IMR-90 (cell line): ENCODE data around the gene ACADL. TPM values are rescaled to one million over a fixed set of nuclear protein-coding genes. Genes with fewer than 3 reads are reported as not detected.

ENCODE experiments used
- ATAC-seq: fragments of 200-7000 bp; cut with Tn5 transposase; 2 replicates; pipeline ENCODE4 v1.9.1; 2020; ENCODE audit warnings: low read depth, mild to moderate bottlenecking, moderate library complexity
- BruUV-seq: library from RNA; stranded (reverse); fragments of 400-500 nt; replicated peaks from 2 replicates; lab custom pipeline; 2021; lab: Mats Ljungman, UMichigan
- CTCF ChIA-PET: fragments of 300-600 bp; formaldehyde crosslinking; extraction: SDS; loops from one replicate; lab custom pipeline; 2021; ENCODE audit warnings: antibody characterized with exemption; lab: Yijun Ruan, JAX
- POLR2A ChIA-PET: fragments of 300-600 bp; sonication (Branson Sonifier 250); formaldehyde crosslinking; loops from one replicate; lab custom pipeline; 2022; ENCODE audit warnings: antibody characterized with exemption; ENCODE audit not compliant: unreplicated experiment; lab: Charles Lee
- DNase-seq: peaks from one replicate; pipeline ENCODE4 v3.0.0; 2013
- H2AFZ ChIP-seq: replicated peaks from 2 replicates; pipeline ENCODE3; 2013; ENCODE audit warnings: low read length, mild to moderate bottlenecking; ENCODE audit not compliant: poor library complexity
- H2AK5ac ChIP-seq: 2 replicates; pipeline ENCODE4 v1.6.1; 2013; ENCODE audit warnings: low read depth, low read length, inconsistent platforms
- H2AK9ac ChIP-seq: replicated peaks from 2 replicates; pipeline ENCODE3; 2013; ENCODE audit warnings: mild to moderate bottlenecking, low read depth, low read length, moderate library complexity; ENCODE audit not compliant: poor library complexity
- H2BK120ac ChIP-seq: 2 replicates; pipeline ENCODE4 v1.6.1; 2013; ENCODE audit warnings: low read depth, low read length, inconsistent platforms
- H2BK15ac ChIP-seq: 3 replicates; pipeline ENCODE4 v1.6.1; 2013; ENCODE audit warnings: low read depth, low read length, inconsistent platforms
- H2BK20ac ChIP-seq: 2 replicates; pipeline ENCODE4 v1.6.1; 2013; ENCODE audit warnings: low read depth, mild to moderate bottlenecking, inconsistent platforms, low read length, moderate library complexity
- H2BK5ac ChIP-seq: 2 replicates; pipeline ENCODE4 v1.6.1; 2013; ENCODE audit warnings: mild to moderate bottlenecking, low read depth, low read length, inconsistent platforms; ENCODE audit not compliant: poor library complexity, severe bottlenecking
- H3K14ac ChIP-seq: replicated peaks from 2 replicates; pipeline ENCODE4 v1.6.1; 2013; ENCODE audit warnings: low read depth, low read length, inconsistent platforms
- H3K18ac ChIP-seq: 2 replicates; pipeline ENCODE4 v1.6.1; 2013; ENCODE audit warnings: low read depth, low read length, control low read depth
- H3K23ac ChIP-seq: 2 replicates; pipeline ENCODE4 v1.6.1; 2013; ENCODE audit warnings: low read depth, low read length, inconsistent platforms
- H3K27ac ChIP-seq: 2 replicates; pipeline ENCODE4 v1.5.1; 2013; ENCODE audit warnings: mild to moderate bottlenecking, control low read depth, low read length; ENCODE audit not compliant: insufficient read depth
- H3K27me3 ChIP-seq: 2 replicates; pipeline ENCODE4 v1.6.1; 2013; ENCODE audit warnings: low read length; ENCODE audit not compliant: control insufficient read depth, insufficient read depth
- H3K36me3 ChIP-seq: 2 replicates; pipeline ENCODE4 v1.6.1; 2013; ENCODE audit warnings: low read length, mixed read lengths; ENCODE audit not compliant: control insufficient read depth, insufficient read depth
- H3K4ac ChIP-seq: 2 replicates; pipeline ENCODE4 v1.6.1; 2013; ENCODE audit warnings: low read depth, low read length, inconsistent platforms
- H3K4me1 ChIP-seq: 2 replicates; pipeline ENCODE4 v1.6.1; 2013; ENCODE audit warnings: low read length, mixed read lengths; ENCODE audit not compliant: control insufficient read depth, insufficient read depth
- H3K4me2 ChIP-seq: 2 replicates; pipeline ENCODE4 v1.6.1; 2013; ENCODE audit warnings: low read depth, mild to moderate bottlenecking, control low read depth, low read length, moderate library complexity
- H3K4me3 ChIP-seq: 2 replicates; pipeline ENCODE4 v1.5.1; 2013; ENCODE audit warnings: low read depth, mild to moderate bottlenecking, control low read depth, low read length, moderate library complexity; ENCODE audit not compliant: insufficient read depth
- H3K56ac ChIP-seq: 2 replicates; pipeline ENCODE4 v1.6.1; 2013; ENCODE audit warnings: low read length, inconsistent platforms; ENCODE audit not compliant: insufficient read depth; ENCODE audit errors: extremely low read depth
- H3K79me1 ChIP-seq, 2 experiments: 2 replicates each; pipeline ENCODE4 v1.6.1; 2013; ENCODE audit warnings: low read length in 2 of 2, inconsistent platforms in 1 of 2, low read depth in 1 of 2
- H3K9ac ChIP-seq: 2 replicates; pipeline ENCODE4 v1.6.1; 2013; ENCODE audit warnings: low read depth, low read length, control low read depth
- H3K9me1 ChIP-seq: 2 replicates; pipeline ENCODE4 v1.6.1; 2013; ENCODE audit warnings: low read length, inconsistent platforms; ENCODE audit not compliant: insufficient read depth
- H3K9me3 ChIP-seq: 2 replicates; pipeline ENCODE4 v1.6.1; 2013; ENCODE audit warnings: low read length; ENCODE audit not compliant: control insufficient read depth, insufficient read depth
- H4K20me1 ChIP-seq: 2 replicates; pipeline ENCODE4 v1.6.1; 2013; ENCODE audit warnings: low read length, inconsistent platforms; ENCODE audit not compliant: insufficient read depth
- H4K5ac ChIP-seq: 2 replicates; pipeline ENCODE4 v1.6.1; 2013; ENCODE audit warnings: mild to moderate bottlenecking, low read depth, low read length, control low read depth
- H4K8ac ChIP-seq, 2 experiments: 2 replicates each; pipeline ENCODE4 v1.6.1; 2013; ENCODE audit warnings: low read depth in 2 of 2, low read length in 2 of 2, control low read depth in 1 of 2, inconsistent platforms in 1 of 2
- H4K91ac ChIP-seq: 2 replicates; pipeline ENCODE4 v1.6.1; 2013; ENCODE audit warnings: low read depth, low read length, inconsistent platforms; ENCODE audit not compliant: insufficient read depth
- BHLHE40 ChIP-seq: fragments of 150-350 bp; IDR thresholded peaks from 2 replicates; pipeline ENCODE4 v1.6.1; 2016; ENCODE audit warnings: mild to moderate bottlenecking, low read depth, low read length
- CHD1 ChIP-seq: IDR thresholded peaks from 2 replicates; pipeline ENCODE4 v1.6.1; 2012; ENCODE audit warnings: low read depth, low read length, improper control_type of control experiment
- FOS ChIP-seq: fragments of 150-350 bp; IDR thresholded peaks from 2 replicates; pipeline ENCODE4 v1.6.1; 2016; ENCODE audit warnings: low read depth, low read length
- MAFK ChIP-seq: IDR thresholded peaks from 2 replicates; pipeline ENCODE4 v1.6.1; 2012; ENCODE audit warnings: low read depth, low read length, improper control_type of control experiment
- MAZ ChIP-seq: IDR thresholded peaks from 2 replicates; pipeline ENCODE4 v1.6.1; 2012; ENCODE audit warnings: low read depth, mild to moderate bottlenecking, low read length, improper control_type of control experiment, moderate library complexity, borderline replicate concordance
- MXI1 ChIP-seq: IDR thresholded peaks from 2 replicates; pipeline ENCODE4 v1.6.1; 2012; ENCODE audit warnings: low read depth, mild to moderate bottlenecking, low read length, moderate library complexity, borderline replicate concordance
- NFE2L2 ChIP-seq: fragments of 150-350 bp; IDR thresholded peaks from 2 replicates; pipeline ENCODE4 v1.6.1; 2016; ENCODE audit warnings: low read depth, mild to moderate bottlenecking, low read length
- RAD21 ChIP-seq: IDR thresholded peaks from 2 replicates; pipeline ENCODE4 v1.6.1; 2012; ENCODE audit warnings: low read length, improper control_type of control experiment
- RCOR1 ChIP-seq: IDR thresholded peaks from 2 replicates; pipeline ENCODE4 v1.6.1; 2012; ENCODE audit warnings: mild to moderate bottlenecking, low read length, improper control_type of control experiment; ENCODE audit not compliant: insufficient replicate concordance
- RFX5 ChIP-seq: IDR thresholded peaks from 2 replicates; pipeline ENCODE4 v1.8.0; 2012; ENCODE audit warnings: low read depth, mild to moderate bottlenecking, low read length, moderate library complexity
- WGBS, 2 experiments: methylation state at CpG; one replicate each; pipeline versions ENCODE4 v1.1.5 to v1.1.7; 2013; ENCODE audit warnings: missing lambda C conversion rate in 2 of 2; ENCODE audit not compliant: insufficient read length in 1 of 2; ENCODE audit errors: extremely low coverage in 2 of 2; 5-methylcytosine and 5-hydroxymethylcytosine counted together
- dilution Hi-C: fragments of 300-500 bp; cut with HindIII; formaldehyde crosslinking; loops from one replicate; pipeline ENCODE4 v1.14.3; 2018; ENCODE audit warnings: low sequenced_read_pairs; ENCODE audit not compliant: unreplicated experiment
- in situ Hi-C: fragments of 300-500 bp; cut with MboI; formaldehyde crosslinking; loops from 3 replicates; pipeline ENCODE4 v1.14.3; 2019; ENCODE audit warnings: low sequenced_read_pairs, inconsistent platforms, mixed read lengths
- intact Hi-C: fragments of 100-400 bp; cut with micrococcal nuclease; formaldehyde crosslinking; loops from 2 replicates; pipeline ENCODE4 v1.10.0; 2022
- polyA plus RNA-seq, 3 experiments: library from polyadenylated mRNA; depleted of rRNA; stranded (reverse); fragments of >200 nt; gene quantifications; 2 replicates each; pipeline ENCODE4 v1.2.3, GENCODE V29; 2012; ENCODE audit warnings: low replicate concordance in 1 of 3
- total RNA-seq: library from RNA; depleted of rRNA; stranded (reverse); fragments of >200 nt; gene quantifications from 2 replicates; pipeline ENCODE4 v1.2.3, GENCODE V29; 2012
- TF ChIP-seq, protein P1 (sequence below): conservative IDR thresholded peaks from 2 replicates; pipeline ENCODE4 v1.5.1; 2012; ENCODE audit warnings: mild to moderate bottlenecking, low read depth, low read length, improper control_type of control experiment
- TF ChIP-seq, protein P2 (sequence below): fragments of 150-350 bp; IDR thresholded peaks from 2 replicates; pipeline ENCODE4 v1.6.1; 2016; ENCODE audit warnings: low read depth, mild to moderate bottlenecking, low read length, moderate library complexity, borderline replicate concordance
- TF ChIP-seq, protein P3 (sequence below): fragments of 150-350 bp; IDR thresholded peaks from 2 replicates; pipeline ENCODE4 v1.6.1; 2017; ENCODE audit warnings: mild to moderate bottlenecking, antibody characterized with exemption, low read length, low read depth

ACADL gene
- total and polyA plus RNA-seq, 2 of the 4 experiments (the other 2 are of a cell fraction): not detected

DNA sequence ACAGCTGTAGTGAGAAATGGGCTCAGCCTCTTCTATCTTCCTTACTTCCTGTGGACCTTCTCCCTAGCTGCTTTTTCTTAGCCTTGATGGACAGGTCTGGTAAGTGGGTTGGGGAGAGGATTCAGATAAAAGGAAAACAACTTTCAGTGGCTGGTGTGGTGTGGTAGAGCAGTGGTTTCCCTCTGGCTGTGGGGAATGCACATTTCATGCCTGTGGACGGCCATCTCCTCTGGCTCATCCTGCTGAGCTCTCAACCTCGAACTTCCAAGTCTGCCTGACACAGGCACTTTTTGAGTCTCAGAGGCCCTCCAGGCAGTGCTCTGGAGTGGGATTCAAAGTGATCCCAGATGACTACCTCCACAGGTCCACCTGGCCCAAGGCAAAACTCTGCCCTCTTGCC is 38.6 kb upstream of the ACADL start:
- ATAC-seq (no peak), DNase-seq (no peak)
- H2AK9ac ChIP-seq: no peak overlapping the region
- ChIA-PET POLR2A (no interaction called here), CTCF (no interaction called here)
- in situ Hi-C loops (no loop called here), dilution Hi-C loops (no loop called here), intact Hi-C loops (no loop called here)
- no peaks in the 10 kb centered on the region for H3K4me1 ChIP-seq
- BruUV-seq: no TSS peak
- H2BK5ac ChIP-seq: no peak overlapping the region
- no peak overlapping the region for H3K27ac ChIP-seq
- H4K20me1 ChIP-seq: no peaks in the 10 kb centered on the region
- no peaks in the 10 kb centered on the region for H3K27me3 ChIP-seq
- H2AK5ac ChIP-seq: no peak overlapping the region
- no peak overlapping the region for H3K4me2 ChIP-seq
- no peak overlapping the region for H4K5ac ChIP-seq
- no peak overlapping the region for H2AFZ ChIP-seq
- no peak overlapping the region for H3K23ac ChIP-seq
- H3K56ac ChIP-seq: no peak overlapping the region
- TF ChIP-seq NFE2L2 (no peak), FOS (no peak), MAZ (no peak), RAD21 (no peak), MXI1 (no peak), MAFK (no peak), CHD1 (no peak), RCOR1 (no peak), BHLHE40 (no peak), RFX5 (no peak)
- TF ChIP-seq, protein P1, sequence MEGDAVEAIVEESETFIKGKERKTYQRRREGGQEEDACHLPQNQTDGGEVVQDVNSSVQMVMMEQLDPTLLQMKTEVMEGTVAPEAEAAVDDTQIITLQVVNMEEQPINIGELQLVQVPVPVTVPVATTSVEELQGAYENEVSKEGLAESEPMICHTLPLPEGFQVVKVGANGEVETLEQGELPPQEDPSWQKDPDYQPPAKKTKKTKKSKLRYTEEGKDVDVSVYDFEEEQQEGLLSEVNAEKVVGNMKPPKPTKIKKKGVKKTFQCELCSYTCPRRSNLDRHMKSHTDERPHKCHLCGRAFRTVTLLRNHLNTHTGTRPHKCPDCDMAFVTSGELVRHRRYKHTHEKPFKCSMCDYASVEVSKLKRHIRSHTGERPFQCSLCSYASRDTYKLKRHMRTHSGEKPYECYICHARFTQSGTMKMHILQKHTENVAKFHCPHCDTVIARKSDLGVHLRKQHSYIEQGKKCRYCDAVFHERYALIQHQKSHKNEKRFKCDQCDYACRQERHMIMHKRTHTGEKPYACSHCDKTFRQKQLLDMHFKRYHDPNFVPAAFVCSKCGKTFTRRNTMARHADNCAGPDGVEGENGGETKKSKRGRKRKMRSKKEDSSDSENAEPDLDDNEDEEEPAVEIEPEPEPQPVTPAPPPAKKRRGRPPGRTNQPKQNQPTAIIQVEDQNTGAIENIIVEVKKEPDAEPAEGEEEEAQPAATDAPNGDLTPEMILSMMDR: no peak
- TF ChIP-seq, protein P2, sequence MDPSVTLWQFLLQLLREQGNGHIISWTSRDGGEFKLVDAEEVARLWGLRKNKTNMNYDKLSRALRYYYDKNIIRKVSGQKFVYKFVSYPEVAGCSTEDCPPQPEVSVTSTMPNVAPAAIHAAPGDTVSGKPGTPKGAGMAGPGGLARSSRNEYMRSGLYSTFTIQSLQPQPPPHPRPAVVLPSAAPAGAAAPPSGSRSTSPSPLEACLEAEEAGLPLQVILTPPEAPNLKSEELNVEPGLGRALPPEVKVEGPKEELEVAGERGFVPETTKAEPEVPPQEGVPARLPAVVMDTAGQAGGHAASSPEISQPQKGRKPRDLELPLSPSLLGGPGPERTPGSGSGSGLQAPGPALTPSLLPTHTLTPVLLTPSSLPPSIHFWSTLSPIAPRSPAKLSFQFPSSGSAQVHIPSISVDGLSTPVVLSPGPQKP: no peak
- TF ChIP-seq, protein P3, sequence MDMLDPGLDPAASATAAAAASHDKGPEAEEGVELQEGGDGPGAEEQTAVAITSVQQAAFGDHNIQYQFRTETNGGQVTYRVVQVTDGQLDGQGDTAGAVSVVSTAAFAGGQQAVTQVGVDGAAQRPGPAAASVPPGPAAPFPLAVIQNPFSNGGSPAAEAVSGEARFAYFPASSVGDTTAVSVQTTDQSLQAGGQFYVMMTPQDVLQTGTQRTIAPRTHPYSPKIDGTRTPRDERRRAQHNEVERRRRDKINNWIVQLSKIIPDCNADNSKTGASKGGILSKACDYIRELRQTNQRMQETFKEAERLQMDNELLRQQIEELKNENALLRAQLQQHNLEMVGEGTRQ: no peak
- 0 out of 2 replicates have a peak, but pooled peaks cover 2% of the 10 kb centered on the region for H3K9me3 ChIP-seq
- H3K36me3 ChIP-seq: no peaks in the 10 kb centered on the region
- no peaks in the 10 kb centered on the region for H3K9me1 ChIP-seq
- H4K8ac ChIP-seq: no peak overlapping the region
- no peak overlapping the region for H2BK15ac ChIP-seq
- no peak overlapping the region for H3K14ac ChIP-seq
- H3K18ac ChIP-seq: no peak overlapping the region
- no peak overlapping the region for H2BK20ac ChIP-seq
- H2BK120ac ChIP-seq: no peak overlapping the region
- WGBS, 2 experiments: no CpG with 5 or more reads among the region's 2 CpGs
- no peak overlapping the region for H4K91ac ChIP-seq
- no peaks in the 10 kb centered on the region for H3K79me1 ChIP-seq
- H3K4ac ChIP-seq: no peak overlapping the region
- H3K4me3 ChIP-seq: no peak overlapping the region
- no peak overlapping the region for H3K9ac ChIP-seq
